SJSA1 (cell line): Measurements from ENCODE around the gene NENF. TPM values are rescaled to one million over a fixed set of nuclear protein-coding genes. Genes with fewer than 3 reads are reported as not detected.
"Not testable (repeated sequence)": the region's sequence is repeated elsewhere in the genome, so short reads cannot be mapped to it uniquely, and the experiment has no call there.

Experiments
- DNase-seq, 2 experiments: peaks; one replicate each; pipeline ENCODE4 v3.0.0-alpha.2; 2015 to 2020; ENCODE audit warnings: low spot score in 2 of 2, low read depth in 1 of 2
- H3K27ac ChIP-seq: fragments of 250-450 bp; sonication (Bioruptor Pico); 2 replicates; pipeline ENCODE4 v1.5.1; 2020; ENCODE audit warnings: mild to moderate bottlenecking, moderate library complexity
- H3K27me3 ChIP-seq: fragments of 250-450 bp; sonication (Bioruptor Pico); replicated peaks from 2 replicates; pipeline ENCODE4 v1.5.1; 2020; ENCODE audit warnings: mild to moderate bottlenecking, moderate library complexity
- H3K36me3 ChIP-seq: fragments of 250-450 bp; sonication (Bioruptor Pico); 2 replicates; pipeline ENCODE4 v1.5.1; 2020; ENCODE audit warnings: mild to moderate bottlenecking
- H3K4me1 ChIP-seq: fragments of 250-450 bp; sonication (Bioruptor Pico); replicated peaks from 2 replicates; pipeline ENCODE4 v1.6.1; 2021; ENCODE audit warnings: mild to moderate bottlenecking
- H3K4me3 ChIP-seq: fragments of 250-450 bp; sonication (Bioruptor Pico); 2 replicates; pipeline ENCODE4 v1.5.1; 2020; ENCODE audit warnings: mild to moderate bottlenecking
- H3K9me3 ChIP-seq: fragments of 250-450 bp; sonication (Bioruptor Pico); replicated peaks from 2 replicates; pipeline ENCODE4 v1.5.1; 2020; ENCODE audit warnings: mild to moderate bottlenecking
- total RNA-seq: library from RNA; depleted of rRNA; stranded (reverse); fragments of >200 nt; shearing (Covaris generic); gene quantifications from 2 replicates; pipeline ENCODE4 v1.2.3, GENCODE V29; 2014; rRNA removed

Gene NENF
- total RNA-seq: 68.9 and 119 TPM in 2 replicates

DNA sequence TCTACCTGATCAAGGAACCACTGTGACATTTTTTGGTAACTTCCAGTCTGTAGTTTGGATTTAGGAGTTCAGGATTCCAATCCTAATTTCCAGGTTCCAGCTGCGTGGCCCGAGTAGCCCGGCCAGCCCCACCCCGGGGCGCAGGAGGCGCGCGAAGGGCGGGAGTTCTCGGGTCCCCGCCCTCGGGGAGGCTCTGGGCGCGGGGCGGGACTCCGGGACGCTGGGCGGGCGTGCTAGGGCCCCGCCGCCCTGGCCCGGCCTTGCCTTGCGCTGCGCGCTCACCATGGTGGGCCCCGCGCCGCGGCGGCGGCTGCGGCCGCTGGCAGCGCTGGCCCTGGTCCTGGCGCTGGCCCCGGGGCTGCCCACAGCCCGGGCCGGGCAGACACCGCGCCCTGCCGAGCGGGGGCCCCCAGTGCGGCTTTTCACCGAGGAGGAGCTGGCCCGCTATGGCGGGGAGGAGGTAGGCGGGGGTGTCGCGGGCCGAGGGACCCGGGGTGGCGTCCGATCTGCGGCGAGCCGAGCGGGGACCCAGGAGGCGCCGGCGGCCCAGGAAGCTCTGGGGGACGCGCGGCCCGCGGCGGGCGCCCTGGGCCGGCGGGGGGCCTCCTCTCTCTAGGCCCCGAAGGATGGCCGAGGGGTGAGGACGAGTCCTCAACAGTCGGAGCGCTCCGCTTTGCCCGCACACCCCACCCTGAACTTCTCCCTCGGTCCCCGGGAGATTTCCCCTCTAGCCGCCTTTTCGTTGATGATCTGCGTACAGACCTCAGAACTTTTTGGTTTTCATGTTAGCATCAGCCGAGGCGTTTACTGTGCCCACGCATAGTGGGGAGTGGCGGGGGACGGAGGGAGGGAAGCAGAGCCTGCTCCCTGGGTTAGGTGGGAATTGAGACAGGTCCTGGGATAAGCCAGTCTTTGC lies at the start of gene NENF:
Gene NENF, plus strand, starts transcription at position 260 of the 916 bp plus-strand sequence. Its CDS starts 24 bp downstream, at position 284.
- DNase-seq: peak; percentile 65 to 80
- H3K4me3 ChIP-seq: peak within 1 kb of the TSS; percentile 92
- H3K27ac ChIP-seq: peak within 1 kb of the TSS; percentile 29; the same call in 1 of the 2 replicates
- H3K36me3 ChIP-seq: peaks cover 3% of the 10 kb centered on the region; the same call in 1 of the 2 replicates
- H3K27me3 ChIP-seq: peaks cover 2% of the 10 kb centered on the region; the same call in 1 of the 2 replicates
- H3K4me1 ChIP-seq: 0 out of 2 replicates have a peak, but pooled peaks cover 16% of the 10 kb centered on the region
- H3K9me3 ChIP-seq: no peaks in the 10 kb centered on the region

DNA sequence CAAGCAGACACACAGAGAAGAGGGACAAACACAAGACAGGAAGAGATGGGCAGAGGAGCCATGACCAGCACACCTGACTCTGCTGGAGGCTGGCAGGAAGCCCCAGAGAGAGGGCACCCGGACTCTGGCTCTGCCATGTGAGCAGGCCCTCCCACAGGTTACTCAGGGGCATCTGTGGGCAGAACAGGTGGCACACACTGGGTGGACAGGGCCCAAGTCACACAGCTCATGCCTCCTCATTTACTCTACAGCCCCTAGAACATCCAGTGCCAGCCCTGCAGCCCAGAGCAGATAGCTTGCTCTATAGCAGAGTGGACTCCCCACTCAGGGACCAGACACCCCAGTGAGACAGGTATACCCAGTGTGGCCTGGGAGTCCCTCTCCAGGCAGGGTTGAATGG lies 46.7 kb upstream of the NENF start:
- DNase-seq: no peak
- H3K27me3 ChIP-seq: no peaks in the 10 kb centered on the region
- no peaks in the 10 kb centered on the region for H3K9me3 ChIP-seq
- H3K4me1 ChIP-seq: no peaks in the 10 kb centered on the region
- no peak overlapping the region for H3K4me3 ChIP-seq
- H3K27ac ChIP-seq: no peak overlapping the region
- no peaks in the 10 kb centered on the region; the same call in 1 of the 2 replicates for H3K36me3 ChIP-seq

DNA sequence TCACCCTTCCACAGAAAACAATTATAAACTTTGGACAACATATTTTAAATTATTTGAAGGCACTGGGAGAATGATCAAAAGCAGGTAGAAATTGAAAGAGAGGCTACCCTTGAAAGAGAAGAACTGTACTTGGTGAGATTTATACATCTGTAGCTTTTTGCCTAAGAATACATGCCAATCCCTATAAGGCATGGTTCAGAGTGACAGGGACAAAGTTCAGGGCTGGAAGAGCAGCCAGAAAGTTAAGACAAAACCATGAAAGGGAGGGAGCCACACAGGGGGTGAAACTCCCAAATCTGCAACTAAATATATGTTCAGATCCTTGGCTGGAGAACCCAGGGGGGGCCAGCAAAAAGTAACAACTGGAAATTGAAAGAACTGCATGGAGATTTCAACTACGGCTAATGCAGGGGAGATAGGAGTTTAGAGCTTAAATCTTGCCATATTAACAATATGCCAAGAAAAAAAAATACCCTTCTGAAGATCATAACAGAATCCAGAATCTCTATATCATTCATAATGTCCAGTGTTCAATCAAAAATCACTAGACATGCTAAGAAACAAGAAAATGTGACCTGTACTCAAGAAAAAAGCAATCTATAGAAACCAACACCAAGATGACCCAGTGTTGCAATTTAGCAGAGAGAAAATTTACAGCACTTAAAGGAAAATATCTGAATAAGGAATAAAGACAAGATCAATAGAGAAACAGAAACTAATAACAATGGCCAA lies 43.6 kb upstream of the NENF start:
- Histone ChIP-seq H3K27ac (no peak overlapping the region), H3K27me3 (no peaks in the 10 kb centered on the region), H3K4me1 (no peaks in the 10 kb centered on the region), H3K4me3 (no peak overlapping the region), H3K9me3 (no peaks in the 10 kb centered on the region), H3K36me3 (no peaks in the 10 kb centered on the region; the same call in 1 of the 2 replicates)
- no peak for DNase-seq

DNA sequence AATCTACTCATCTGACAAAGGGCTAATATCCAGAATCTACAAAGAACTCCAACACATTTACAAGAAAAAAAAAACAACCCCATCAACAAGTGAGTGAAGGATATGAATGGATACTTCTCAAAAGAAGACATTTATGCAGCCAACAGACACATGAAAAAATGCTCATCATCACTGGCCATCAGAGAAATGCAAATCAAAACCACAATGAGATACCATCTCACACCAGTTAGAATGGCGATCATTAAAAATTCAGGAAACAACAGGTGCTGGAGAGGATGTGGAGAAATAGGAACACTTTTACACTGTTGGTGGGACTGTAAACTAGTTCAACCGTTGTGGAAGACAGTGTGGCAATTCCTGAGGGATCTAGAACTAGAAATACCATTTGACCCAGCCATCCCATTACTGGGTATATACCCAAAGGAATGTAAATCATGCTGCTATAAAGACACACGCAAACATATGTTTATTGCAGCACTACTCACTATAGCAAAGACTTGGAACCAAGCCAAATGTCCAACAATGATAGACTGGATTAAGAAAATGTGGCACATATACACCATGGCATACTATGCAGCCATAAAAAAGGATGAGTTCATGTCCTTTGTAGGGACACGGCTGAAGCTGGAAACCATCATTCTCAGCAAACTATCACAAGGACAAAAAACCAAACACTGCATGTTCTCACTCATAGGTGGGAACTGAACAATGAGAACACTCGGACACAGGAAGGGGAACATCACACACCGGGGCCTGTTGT lies 36.9 kb upstream of the NENF start:
- not testable (repeated sequence) for H3K36me3 ChIP-seq, H3K27me3 ChIP-seq, DNase-seq, H3K4me1 ChIP-seq, H3K9me3 ChIP-seq, H3K27ac ChIP-seq, H3K4me3 ChIP-seq

DNA sequence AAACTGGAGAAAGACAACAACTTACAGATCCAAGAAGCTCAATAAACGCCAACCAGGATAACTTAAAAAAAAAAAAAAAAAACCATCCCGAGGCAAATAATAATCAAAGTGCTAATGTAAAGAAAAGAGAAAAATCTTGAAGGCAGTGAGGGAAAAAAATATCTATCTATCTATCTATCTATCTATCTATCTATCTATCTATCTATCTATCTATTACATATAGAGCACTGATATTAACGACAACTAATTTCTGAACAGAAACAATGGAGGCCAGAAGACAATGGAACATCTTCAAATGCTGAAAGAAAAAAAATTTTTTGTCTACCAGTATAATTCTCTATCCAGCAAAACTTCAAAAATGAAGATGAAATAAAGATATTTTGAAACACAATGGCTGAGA lies 36.1 kb upstream of the NENF start:
- Histone ChIP-seq H3K27me3 (no peaks in the 10 kb centered on the region), H3K4me3 (no peak overlapping the region), H3K9me3 (peaks cover 4% of the 10 kb centered on the region; the same call in 1 of the 2 replicates), H3K27ac (no peak overlapping the region), H3K36me3 (no peaks in the 10 kb centered on the region), H3K4me1 (no peaks in the 10 kb centered on the region)
- no peak for DNase-seq

DNA sequence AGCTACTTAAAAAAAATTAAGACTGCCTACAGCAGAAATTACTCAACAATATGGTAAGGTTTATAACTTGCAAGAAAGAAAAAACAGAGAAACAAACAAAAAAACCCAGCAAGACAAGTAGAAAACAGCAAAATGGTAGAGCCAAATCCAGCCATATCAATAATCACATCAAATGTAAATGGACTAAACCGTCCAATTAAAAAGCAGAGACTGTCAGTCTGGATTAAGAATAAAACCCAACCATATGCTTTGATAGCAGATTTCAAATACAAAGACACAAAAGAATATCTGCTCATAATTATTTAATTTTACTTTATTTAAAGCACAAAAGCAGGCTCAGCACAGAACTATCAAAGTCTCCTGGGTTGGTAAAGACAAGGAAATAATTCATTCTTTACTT lies 35.5 kb upstream of the NENF start:
- no peak overlapping the region for H3K4me3 ChIP-seq
- no peaks in the 10 kb centered on the region for H3K27me3 ChIP-seq

DNA sequence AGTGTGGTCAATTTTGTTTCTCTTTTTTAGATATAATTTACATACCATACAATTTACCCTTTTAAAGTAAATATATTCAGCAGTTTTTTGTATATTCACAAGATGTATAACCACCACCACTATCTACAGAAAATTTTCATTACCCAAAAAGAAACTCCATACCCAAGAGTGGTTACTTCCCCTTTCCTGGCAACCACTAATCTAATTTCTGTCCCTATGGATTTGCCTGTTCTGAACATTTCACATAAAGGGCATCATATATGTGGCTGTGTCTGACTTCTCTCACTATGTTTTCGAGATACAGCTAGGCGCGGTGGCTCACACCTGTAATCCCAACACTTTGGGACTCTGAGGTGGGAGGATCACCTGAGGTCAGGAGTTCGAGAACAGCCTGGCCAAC lies 31.7 kb upstream of the NENF start:
- DNase-seq: peak in 1 of 2 experiments; percentile 3
- H3K27me3 ChIP-seq: no peaks in the 10 kb centered on the region
- H3K27ac ChIP-seq: no peak overlapping the region
- peaks cover 7% of the 10 kb centered on the region for H3K4me1 ChIP-seq
- no peak overlapping the region for H3K4me3 ChIP-seq
- H3K9me3 ChIP-seq: peaks cover 4% of the 10 kb centered on the region; the same call in 1 of the 2 replicates
- H3K36me3 ChIP-seq: peaks cover 6% of the 10 kb centered on the region; the same call in 1 of the 2 replicates

More for the DNA sequence above, 35.5 kb upstream of the NENF start:
- Histone ChIP-seq H3K9me3 (peaks cover 4% of the 10 kb centered on the region; the same call in 1 of the 2 replicates), H3K36me3 (peaks cover 3% of the 10 kb centered on the region; the same call in 1 of the 2 replicates), H3K27ac (no peak overlapping the region), H3K4me1 (peaks cover 4% of the 10 kb centered on the region)
- no peak for DNase-seq

DNA sequence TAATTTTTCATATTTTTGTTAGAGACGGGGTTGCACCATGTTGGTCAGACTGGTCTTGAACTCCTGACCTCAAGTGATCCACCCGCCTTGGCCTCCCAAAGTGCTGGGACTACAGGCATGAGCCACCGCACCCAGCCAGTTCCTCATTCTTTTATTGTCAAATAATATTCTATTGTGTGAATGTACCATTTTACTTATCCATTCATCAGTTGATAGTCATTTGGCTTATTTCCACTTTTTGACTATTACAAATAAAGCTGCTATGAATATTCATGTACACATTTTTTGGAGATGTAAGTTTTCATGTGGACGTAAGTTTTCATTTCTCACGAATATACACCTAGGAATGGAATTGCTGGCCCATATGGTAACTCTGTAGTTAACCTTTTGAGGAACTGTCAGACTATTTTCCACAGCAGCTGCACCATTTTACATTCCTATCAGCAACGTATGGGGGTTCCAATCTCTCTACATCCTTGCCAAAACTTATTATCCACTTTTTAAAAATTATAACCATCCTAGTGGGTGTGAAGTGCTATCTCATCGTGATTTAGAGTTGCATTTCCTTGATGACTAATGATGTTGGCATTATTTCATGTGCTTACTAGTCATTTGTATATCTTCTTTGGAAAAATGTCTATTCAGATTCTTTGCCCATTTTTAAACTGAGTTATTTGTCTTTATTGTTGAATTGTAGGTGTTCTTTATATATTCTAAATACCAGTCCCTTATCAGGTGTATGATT lies 30.7 kb upstream of the NENF start:
- peak overlapping the region; percentile 52 for H3K27ac ChIP-seq

DNA sequence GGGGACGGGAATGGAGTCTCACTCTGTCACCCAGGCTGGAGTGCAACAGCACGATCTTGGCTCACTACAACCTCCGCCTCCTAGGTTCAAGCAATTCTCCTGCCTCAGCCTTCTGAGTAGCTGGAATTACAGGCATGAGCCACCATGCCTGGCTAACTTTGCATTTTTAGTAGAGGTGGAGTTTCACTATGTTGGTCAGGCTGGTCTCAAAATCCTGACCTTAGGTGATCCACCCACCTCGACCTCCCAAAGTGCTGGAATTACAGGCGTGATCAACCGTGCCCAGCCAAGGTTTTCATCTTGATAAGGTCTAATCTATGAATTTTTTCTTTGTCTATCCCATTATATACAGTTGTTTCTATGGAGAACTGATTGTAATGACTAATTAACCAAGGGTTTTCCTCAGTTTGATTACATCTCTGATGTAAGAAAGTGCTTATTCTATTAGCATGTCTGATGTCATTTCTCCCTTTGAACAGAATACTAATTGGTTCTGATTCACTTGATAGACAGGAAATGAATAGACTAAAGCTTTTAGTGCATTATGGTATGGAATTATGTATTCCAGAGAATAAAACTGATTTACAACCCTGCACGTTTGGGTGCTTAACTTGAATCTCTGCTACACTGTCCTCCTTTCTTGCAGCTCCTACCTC lies 29.9 kb upstream of the NENF start:
- peaks cover under 1% of the 10 kb centered on the region; the same call in 1 of the 2 replicates for H3K9me3 ChIP-seq
- H3K27me3 ChIP-seq: no peaks in the 10 kb centered on the region
- H3K27ac ChIP-seq: no peak overlapping the region
- DNase-seq: peak in 1 of 2 experiments; percentile 16
- peaks cover 7% of the 10 kb centered on the region for H3K4me1 ChIP-seq
- no peak overlapping the region for H3K4me3 ChIP-seq
- peaks cover 18% of the 10 kb centered on the region; the same call in 1 of the 2 replicates for H3K36me3 ChIP-seq

More for the DNA sequence above, 30.7 kb upstream of the NENF start:
- no peak overlapping the region for H3K4me3 ChIP-seq
- peak; percentile 1 to 9 for DNase-seq
- H3K9me3 ChIP-seq: peaks cover 4% of the 10 kb centered on the region; the same call in 1 of the 2 replicates
- no peaks in the 10 kb centered on the region for H3K27me3 ChIP-seq
- peaks cover 7% of the 10 kb centered on the region for H3K4me1 ChIP-seq
- peaks cover 11% of the 10 kb centered on the region; the same call in 1 of the 2 replicates for H3K36me3 ChIP-seq

DNA sequence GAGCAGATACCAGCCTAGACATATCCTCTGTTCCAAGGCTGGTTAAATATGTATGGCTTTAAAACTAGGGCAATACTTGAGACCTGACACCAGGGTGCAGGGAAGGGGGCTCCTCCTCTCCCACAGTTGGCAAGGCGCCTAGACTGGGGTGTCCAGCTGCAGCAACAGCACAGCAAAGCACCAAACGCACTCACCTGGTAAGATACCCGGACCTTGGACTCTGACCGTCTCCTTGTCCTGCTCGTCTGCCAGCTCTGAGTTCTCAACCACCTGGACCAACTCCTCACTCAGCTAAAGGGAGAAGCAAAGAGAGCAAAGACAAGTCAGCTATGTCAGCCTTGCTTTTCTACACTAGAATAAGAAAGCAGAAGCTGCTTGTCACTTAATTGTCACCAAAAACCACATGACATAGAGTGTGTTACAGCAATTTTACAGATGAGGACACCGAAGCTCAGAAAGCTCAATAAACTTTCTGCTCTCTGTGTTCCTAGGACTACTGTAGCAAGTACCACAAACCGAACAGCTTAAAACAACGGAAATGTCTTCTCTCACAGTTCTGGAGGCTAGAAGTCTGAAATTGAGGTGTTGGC lies 22.4 kb upstream of the NENF start:
- Histone ChIP-seq H3K36me3 (peaks cover 33% of the 10 kb centered on the region), H3K27ac (no peak overlapping the region), H3K4me1 (peaks cover 10% of the 10 kb centered on the region), H3K4me3 (no peak overlapping the region), H3K9me3 (no peaks in the 10 kb centered on the region), H3K27me3 (no peaks in the 10 kb centered on the region)
- DNase-seq: peak in 1 of 2 experiments; percentile 24

DNA sequence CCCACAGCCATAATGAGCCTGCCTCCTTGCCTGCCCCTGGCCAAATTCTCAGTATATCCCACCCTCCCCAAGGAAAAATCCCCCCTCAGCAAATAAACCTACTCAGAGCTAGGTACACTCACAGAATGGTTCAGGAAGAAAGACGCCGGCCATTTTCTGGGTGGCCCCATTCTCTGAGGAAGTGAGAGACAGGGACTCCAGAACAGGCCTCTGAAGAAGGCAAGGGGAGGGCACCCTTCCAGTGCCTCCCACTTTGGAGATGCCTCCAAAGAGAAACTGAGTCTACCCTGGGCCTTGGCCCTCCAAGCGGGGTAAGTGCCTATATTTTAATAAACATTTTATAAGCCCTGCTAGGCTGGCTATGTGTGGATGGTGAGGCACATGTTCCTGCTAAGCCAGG lies 20.3 kb upstream of the NENF start:
- peak in 1 of 2 experiments; percentile 25 for DNase-seq
- peaks cover 24% of the 10 kb centered on the region for H3K36me3 ChIP-seq
- no peak overlapping the region for H3K27ac ChIP-seq
- peaks cover 10% of the 10 kb centered on the region for H3K4me1 ChIP-seq
- no peaks in the 10 kb centered on the region for H3K9me3 ChIP-seq
- H3K4me3 ChIP-seq: no peak overlapping the region
- no peaks in the 10 kb centered on the region for H3K27me3 ChIP-seq

DNA sequence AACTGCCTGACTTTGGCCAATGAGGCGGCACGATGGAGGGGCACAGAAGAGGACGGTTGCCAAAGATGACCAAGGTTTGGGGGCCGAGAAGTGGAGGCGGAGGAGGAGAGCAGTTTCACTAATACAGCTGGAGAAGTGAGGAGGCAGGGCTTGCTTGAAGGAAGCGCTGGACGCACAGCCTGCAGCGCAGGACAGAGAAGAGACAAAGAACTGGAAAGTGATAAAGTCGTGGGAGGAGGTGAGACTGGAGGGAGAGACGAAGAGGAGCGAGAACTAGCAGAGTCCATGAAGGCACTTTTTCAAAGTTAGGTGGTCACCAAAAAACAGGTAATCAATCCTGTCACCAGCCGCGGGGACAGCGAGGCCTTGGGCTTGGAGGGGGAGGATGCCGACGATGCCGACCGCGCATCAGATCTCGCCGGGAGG lies 18.8 kb upstream of the NENF start:
- H3K4me1 ChIP-seq: peaks cover 10% of the 10 kb centered on the region
- DNase-seq: peak in 1 of 2 experiments; percentile 29
- no peak overlapping the region for H3K27ac ChIP-seq
- H3K27me3 ChIP-seq: no peaks in the 10 kb centered on the region
- H3K9me3 ChIP-seq: no peaks in the 10 kb centered on the region
- peaks cover 14% of the 10 kb centered on the region for H3K36me3 ChIP-seq
- H3K4me3 ChIP-seq: peak overlapping the region; percentile 75
